Suprapubic skin (tissue), 4 donors: ENCODE results near the gene AGAP9. TPM values are rescaled to one million over a fixed set of nuclear protein-coding genes. Genes with fewer than 3 reads are reported as not detected.
"Not testable (repeated sequence)": the region's sequence is repeated elsewhere in the genome, so short reads cannot be mapped to it uniquely, and the experiment has no call there.

Experiments
- DNase-seq, 2 donors: peaks; one replicate each; pipeline ENCODE4 v3.0.0-alpha.2; 2019; ENCODE audit warnings: low spot score in 2 of 2
- H3K27ac ChIP-seq: fragments of 200-600 bp; sonication (generic); one replicate; pipeline ENCODE4 v1.5.1; 2019
- H3K27me3 ChIP-seq: fragments of 200-600 bp; sonication (generic); one replicate; pipeline ENCODE4 v1.5.1; 2019
- H3K36me3 ChIP-seq: fragments of 200-600 bp; sonication (generic); one replicate; pipeline ENCODE4 v1.5.1; 2019
- H3K4me1 ChIP-seq: fragments of 200-600 bp; sonication (generic); one replicate; pipeline ENCODE4 v1.5.1; 2019
- H3K4me3 ChIP-seq: fragments of 200-600 bp; sonication (generic); one replicate; pipeline ENCODE4 v1.5.1; 2019; ENCODE audit warnings: mild to moderate bottlenecking
- H3K9me3 ChIP-seq: fragments of 200-600 bp; sonication (generic); one replicate; pipeline ENCODE4 v1.5.1; 2019
- WGBS: methylation state at CpG from one replicate; pipeline ENCODE4 v1.1.5; 2018; 5-methylcytosine and 5-hydroxymethylcytosine counted together
- total RNA-seq, 4 donors: library from RNA; depleted of rRNA; stranded (reverse); fragments of >200 nt; gene quantifications; one replicate each; pipeline ENCODE4 v1.1.0, GENCODE V29; 2016

The AGAP9 gene
- total RNA-seq, 4 donors from 2014 or later = 2.7 to 55.4 (median 11.0) TPM

- not testable (repeated sequence) for H3K27me3 ChIP-seq
These were observed 43.3 kb downstream of the AGAP9 start for GRCh38 chr10:47480133-47480532.

GRCh38 chr10:47478114-47478513 lies 45.3 kb downstream of the AGAP9 start:
- WGBS = no CpG with 5 or more reads among the region's 5 CpGs
- H3K27ac ChIP-seq, H3K27me3 ChIP-seq, H3K4me1 ChIP-seq, H3K4me3 ChIP-seq, H3K9me3 ChIP-seq, DNase-seq, H3K36me3 ChIP-seq: not testable (repeated sequence)

More at GRCh38 chr10:47480133-47480532, 43.3 kb downstream of the AGAP9 start:
- H3K9me3 ChIP-seq, DNase-seq, H3K4me3 ChIP-seq, H3K36me3 ChIP-seq, H3K4me1 ChIP-seq, H3K27ac ChIP-seq: not testable (repeated sequence)
- no CpG with 5 or more reads among the region's 3 CpGs for WGBS

- not testable (repeated sequence) for H3K4me3 ChIP-seq, H3K27me3 ChIP-seq, H3K4me1 ChIP-seq, DNase-seq, H3K36me3 ChIP-seq, H3K27ac ChIP-seq, H3K9me3 ChIP-seq
- no CpG with 5 or more reads among the region's 11 CpGs for WGBS
These were observed 46.4 kb downstream of the AGAP9 start for GRCh38 chr10:47477078-47477477.

GRCh38 chr10:47475101-47475500 lies 48.3 kb downstream of the AGAP9 start:
- H3K4me1 ChIP-seq, H3K4me3 ChIP-seq, H3K9me3 ChIP-seq, H3K27ac ChIP-seq, H3K36me3 ChIP-seq, H3K27me3 ChIP-seq, DNase-seq: not testable (repeated sequence)
- no CpG with 5 or more reads among the region's 5 CpGs for WGBS

GRCh38 chr10:47473516-47473915 lies 49.9 kb downstream of the AGAP9 start:
- not testable (repeated sequence) for H3K4me3 ChIP-seq, H3K27me3 ChIP-seq, DNase-seq, H3K36me3 ChIP-seq, H3K9me3 ChIP-seq, H3K4me1 ChIP-seq, H3K27ac ChIP-seq
- WGBS = no CpG with 5 or more reads among the region's 7 CpGs

- H3K4me3 ChIP-seq, H3K9me3 ChIP-seq, H3K4me1 ChIP-seq, H3K27ac ChIP-seq, H3K36me3 ChIP-seq, H3K27me3 ChIP-seq, DNase-seq: not testable (repeated sequence)
- no CpG with 5 or more reads among the region's 3 CpGs for WGBS
These were observed 50.8 kb downstream of the AGAP9 start for GRCh38 chr10:47472647-47473046.

- H3K4me1 ChIP-seq, DNase-seq, H3K4me3 ChIP-seq, H3K36me3 ChIP-seq, H3K27ac ChIP-seq, H3K9me3 ChIP-seq, H3K27me3 ChIP-seq: not testable (repeated sequence)
- WGBS = no CpG with 5 or more reads among the region's 5 CpGs
These were observed 51.4 kb downstream of the AGAP9 start for GRCh38 chr10:47472072-47472471.

- WGBS = 92% methylated on average over 7 of the region's 20 CpGs
- H3K9me3 ChIP-seq = not testable (repeated sequence)
These were observed 54.5 kb downstream of the AGAP9 start for GRCh38 chr10:47468731-47469528.

GRCh38 chr10:47467957-47468356 lies 55.5 kb downstream of the AGAP9 start:
- not testable (repeated sequence) for H3K27ac ChIP-seq, H3K4me3 ChIP-seq, H3K27me3 ChIP-seq, H3K9me3 ChIP-seq, DNase-seq, H3K36me3 ChIP-seq, H3K4me1 ChIP-seq
- WGBS = no CpG with 5 or more reads among the region's 7 CpGs

More at GRCh38 chr10:47468731-47469528, 54.5 kb downstream of the AGAP9 start:
- not testable (repeated sequence) for H3K36me3 ChIP-seq, H3K4me3 ChIP-seq, H3K27ac ChIP-seq, H3K4me1 ChIP-seq, H3K27me3 ChIP-seq, DNase-seq

GRCh38 chr10:47467458-47467857 lies 56.0 kb downstream of the AGAP9 start:
- H3K36me3 ChIP-seq, H3K4me3 ChIP-seq, H3K27ac ChIP-seq, H3K4me1 ChIP-seq, DNase-seq, H3K27me3 ChIP-seq, H3K9me3 ChIP-seq: not testable (repeated sequence)
- no CpG with 5 or more reads among the region's 5 CpGs for WGBS

- WGBS = 44% methylated on average over 14 of the region's 14 CpGs
- DNase-seq = peak in 1 of 2 donors; percentile 21
These were observed 58.1 kb downstream of the AGAP9 start for GRCh38 chr10:47465216-47465917.

GRCh38 chr10:47462577-47463358 lies 60.7 kb downstream of the AGAP9 start:
- not testable (repeated sequence) for H3K36me3 ChIP-seq, H3K9me3 ChIP-seq, H3K27ac ChIP-seq, H3K4me1 ChIP-seq, H3K27me3 ChIP-seq, H3K4me3 ChIP-seq
- WGBS = no CpG with 5 or more reads among the region's 9 CpGs
- DNase-seq = peak in 1 of 2 donors; percentile 11

More at GRCh38 chr10:47465216-47465917, 58.1 kb downstream of the AGAP9 start:
- not testable (repeated sequence) for H3K27me3 ChIP-seq, H3K4me1 ChIP-seq, H3K4me3 ChIP-seq, H3K9me3 ChIP-seq, H3K27ac ChIP-seq, H3K36me3 ChIP-seq

GRCh38 chr10:47461261-47461687 lies 62.2 kb downstream of the AGAP9 start:
- WGBS = no CpG with 5 or more reads among the region's 37 CpGs
- not testable (repeated sequence) for H3K27ac ChIP-seq, H3K9me3 ChIP-seq, H3K36me3 ChIP-seq, H3K4me1 ChIP-seq, H3K27me3 ChIP-seq
- peak overlapping the region; percentile 28 for H3K4me3 ChIP-seq
- peak in 1 of 2 donors; percentile 64 for DNase-seq
